A673 (cell line): ENCODE measurements around the gene PEX5L. TPM values are rescaled to one million over a fixed set of nuclear protein-coding genes. Genes with fewer than 3 reads are reported as not detected.

Source experiments
- BruUV-seq: library from RNA; stranded (reverse); fragments of 400-500 nt; replicated peaks from 2 replicates; lab custom pipeline; 2021; lab: Mats Ljungman, UMichigan
- CTCF ChIA-PET: fragments of 300-600 bp; sonication (Branson Sonifier 250); formaldehyde crosslinking; loops from one replicate; lab custom pipeline; 2022; ENCODE audit warnings: antibody characterized with exemption; lab: Charles Lee
- POLR2A ChIA-PET: fragments of 300-600 bp; sonication (Branson Sonifier 250); formaldehyde crosslinking; loops from one replicate; lab custom pipeline; 2022; ENCODE audit warnings: antibody characterized with exemption; ENCODE audit not compliant: low non-redundant PET; lab: Charles Lee
- DNase-seq: peaks from one replicate; pipeline ENCODE4 v3.0.0-alpha.2; 2015; ENCODE audit warnings: low spot score
- H3K27ac ChIP-seq: fragments of 200-600 bp; sonication (generic); 2 replicates; pipeline ENCODE4 v1.5.1; 2016; ENCODE audit warnings: mixed run types, low read depth, mild to moderate bottlenecking, mixed read lengths, antibody characterized with exemption, low read length; ENCODE audit not compliant: poor library complexity, severe bottlenecking
- H3K27me3 ChIP-seq: fragments of 200-600 bp; sonication (generic); replicated peaks from 2 replicates; pipeline ENCODE4 v1.6.1; 2017; ENCODE audit warnings: mixed run types, low read depth, mild to moderate bottlenecking, mixed read lengths, antibody characterized with exemption, low read length; ENCODE audit not compliant: insufficient read depth, poor library complexity
- H3K36me3 ChIP-seq: fragments of 200-600 bp; sonication (generic); 2 replicates; pipeline ENCODE4 v1.6.1; 2016; ENCODE audit warnings: mixed run types, mild to moderate bottlenecking, mixed read lengths, antibody characterized with exemption, low read length; ENCODE audit not compliant: insufficient read depth, poor library complexity, severe bottlenecking
- H3K4me1 ChIP-seq: fragments of 200-600 bp; sonication (generic); 2 replicates; pipeline ENCODE4 v1.6.1; 2017; ENCODE audit warnings: mixed run types, mild to moderate bottlenecking, mixed read lengths, antibody characterized with exemption, low read length; ENCODE audit not compliant: insufficient read depth, poor library complexity, severe bottlenecking
- H3K4me3 ChIP-seq: fragments of 200-600 bp; sonication (generic); 2 replicates; pipeline ENCODE4 v1.5.1; 2016; ENCODE audit warnings: low read depth, mixed run types, mild to moderate bottlenecking, mixed read lengths, low read length; ENCODE audit not compliant: poor library complexity, severe bottlenecking
- H3K9me3 ChIP-seq: fragments of 200-600 bp; sonication (generic); 2 replicates; pipeline ENCODE4 v1.6.1; 2016; ENCODE audit warnings: mixed run types, low read depth, mild to moderate bottlenecking, mixed read lengths, antibody characterized with exemption, low read length; ENCODE audit not compliant: poor library complexity, severe bottlenecking
- EZH2 ChIP-seq: fragments of 200-600 bp; sonication (generic); IDR thresholded peaks from 2 replicates; pipeline ENCODE4 v1.6.1; 2017; ENCODE audit warnings: borderline replicate concordance, low read depth, mild to moderate bottlenecking, mixed read lengths, antibody characterized with exemption, low read length; ENCODE audit not compliant: poor library complexity, severe bottlenecking
- intact Hi-C: fragments of 100-400 bp; cut with micrococcal nuclease; formaldehyde crosslinking; loops from one replicate; pipeline ENCODE4 v1.10.0; 2022; ENCODE audit not compliant: unreplicated experiment
- total RNA-seq: library from RNA; stranded (reverse); gene quantifications from 2 replicates; pipeline ENCODE4 v1.2.3, GENCODE V29; 2021
- TF ChIP-seq, protein P1 (sequence below): fragments of 300-800, 200-600 bp; sonication (generic); conservative IDR thresholded peaks from 2 replicates; pipeline ENCODE4 v1.5.1; 2017; ENCODE audit warnings: low read depth, mild to moderate bottlenecking, antibody characterized with exemption, low read length, moderate library complexity, mixed read lengths

Gene PEX5L
- total RNA-seq, 1 experiment from 2014 or later: not detected

DNA sequence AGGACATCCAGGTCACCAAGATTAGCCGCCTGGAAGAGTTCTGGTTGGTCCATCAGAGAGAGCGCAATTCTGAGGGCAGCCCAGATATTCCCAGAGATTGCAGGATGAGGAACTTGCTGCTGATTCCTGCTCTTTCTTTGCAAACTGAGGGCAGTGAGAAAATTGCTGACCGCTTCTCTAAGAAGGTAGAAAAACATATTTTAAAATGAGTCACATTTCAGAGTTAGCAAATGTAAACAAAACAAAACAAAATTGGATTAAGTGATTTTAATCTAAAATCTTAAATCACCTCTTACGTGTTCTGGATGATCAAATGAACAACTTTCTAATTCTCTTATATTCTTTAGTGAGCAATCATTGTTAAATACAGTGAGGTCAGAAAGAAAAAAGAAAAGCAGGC, 234.9 kb downstream of the PEX5L start:
- Histone ChIP-seq H3K9me3 (no peaks in the 10 kb centered on the region), H3K4me1 (no peaks in the 10 kb centered on the region), H3K27me3 (no peaks in the 10 kb centered on the region), H3K36me3 (no peaks in the 10 kb centered on the region), H3K27ac (no peak overlapping the region), H3K4me3 (no peak overlapping the region)
- BruUV-seq: no TSS peak
- intact Hi-C loops: no loop called here
- no peak for DNase-seq
- POLR2A ChIA-PET: no interaction called here
- TF ChIP-seq, protein P1, sequence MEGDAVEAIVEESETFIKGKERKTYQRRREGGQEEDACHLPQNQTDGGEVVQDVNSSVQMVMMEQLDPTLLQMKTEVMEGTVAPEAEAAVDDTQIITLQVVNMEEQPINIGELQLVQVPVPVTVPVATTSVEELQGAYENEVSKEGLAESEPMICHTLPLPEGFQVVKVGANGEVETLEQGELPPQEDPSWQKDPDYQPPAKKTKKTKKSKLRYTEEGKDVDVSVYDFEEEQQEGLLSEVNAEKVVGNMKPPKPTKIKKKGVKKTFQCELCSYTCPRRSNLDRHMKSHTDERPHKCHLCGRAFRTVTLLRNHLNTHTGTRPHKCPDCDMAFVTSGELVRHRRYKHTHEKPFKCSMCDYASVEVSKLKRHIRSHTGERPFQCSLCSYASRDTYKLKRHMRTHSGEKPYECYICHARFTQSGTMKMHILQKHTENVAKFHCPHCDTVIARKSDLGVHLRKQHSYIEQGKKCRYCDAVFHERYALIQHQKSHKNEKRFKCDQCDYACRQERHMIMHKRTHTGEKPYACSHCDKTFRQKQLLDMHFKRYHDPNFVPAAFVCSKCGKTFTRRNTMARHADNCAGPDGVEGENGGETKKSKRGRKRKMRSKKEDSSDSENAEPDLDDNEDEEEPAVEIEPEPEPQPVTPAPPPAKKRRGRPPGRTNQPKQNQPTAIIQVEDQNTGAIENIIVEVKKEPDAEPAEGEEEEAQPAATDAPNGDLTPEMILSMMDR: no peak
- TF ChIP-seq EZH2: no peak
- CTCF ChIA-PET: no interaction called here

DNA sequence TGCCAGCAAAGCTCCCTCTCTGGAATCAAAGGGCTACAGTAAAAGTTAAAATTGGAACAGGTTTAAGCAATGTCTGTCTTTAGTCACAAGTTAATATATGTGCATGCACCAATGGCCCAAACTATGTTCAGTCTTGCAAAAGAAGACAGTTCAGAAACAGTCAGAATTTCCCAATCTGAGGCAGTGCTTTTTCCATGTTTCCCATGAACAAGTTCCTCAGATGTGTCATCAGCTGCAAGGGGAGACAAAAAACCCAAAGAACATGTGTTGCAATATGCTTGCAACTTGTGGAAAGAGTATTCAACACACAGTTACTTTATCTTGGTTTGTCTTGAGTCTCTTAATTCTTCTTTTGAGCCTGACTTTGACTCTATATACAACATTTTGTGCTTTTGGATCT, 235.5 kb downstream of the PEX5L start:
- intact Hi-C loops: no loop called here
- H3K27ac ChIP-seq: no peak overlapping the region
- CTCF ChIA-PET: no interaction called here
- POLR2A ChIA-PET: no interaction called here
- H3K9me3 ChIP-seq: no peaks in the 10 kb centered on the region
- DNase-seq: no peak
- TF ChIP-seq, protein P1: no peak
- no peak for TF ChIP-seq EZH2
- no TSS peak for BruUV-seq
- no peaks in the 10 kb centered on the region for H3K36me3 ChIP-seq
- H3K27me3 ChIP-seq: no peaks in the 10 kb centered on the region
- no peaks in the 10 kb centered on the region for H3K4me1 ChIP-seq
- H3K4me3 ChIP-seq: no peak overlapping the region

DNA sequence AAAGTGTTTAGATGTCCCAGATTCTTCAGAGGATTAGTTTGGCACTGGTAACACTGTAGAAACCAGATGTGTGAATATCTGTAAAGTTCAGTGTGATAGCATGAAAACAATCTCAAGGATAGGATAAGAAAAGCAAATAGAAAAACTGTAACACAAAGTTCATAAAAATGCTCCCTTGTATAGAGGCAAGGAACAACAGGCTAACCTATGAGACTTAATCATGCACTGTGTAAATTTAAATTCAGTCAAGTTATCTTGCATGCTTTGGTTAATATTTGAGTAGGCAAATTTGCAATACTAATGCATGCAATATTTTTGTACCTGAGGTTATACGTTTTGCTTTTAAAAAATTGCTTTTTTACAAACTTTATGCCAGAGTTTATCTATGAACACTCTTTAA, 239.5 kb downstream of the PEX5L start:
- no peak overlapping the region for H3K27ac ChIP-seq
- ChIA-PET CTCF (no interaction called here), POLR2A (no interaction called here)
- H3K9me3 ChIP-seq: no peaks in the 10 kb centered on the region
- H3K4me1 ChIP-seq: no peaks in the 10 kb centered on the region
- BruUV-seq: no TSS peak
- DNase-seq: no peak
- no peak overlapping the region for H3K4me3 ChIP-seq
- intact Hi-C loops: no loop called here
- no peaks in the 10 kb centered on the region for H3K27me3 ChIP-seq
- TF ChIP-seq, protein P1: no peak
- no peak for TF ChIP-seq EZH2
- H3K36me3 ChIP-seq: no peaks in the 10 kb centered on the region
